MCF 10A (cell line): ENCODE results near the gene LRP1B. TPM values are rescaled to one million over a fixed set of nuclear protein-coding genes. Genes with fewer than 3 reads are reported as not detected.

ENCODE experiments used
- BruUV-seq: library from RNA; stranded (reverse); fragments of 400-500 nt; replicated peaks from 2 replicates; lab custom pipeline; 2021; lab: Mats Ljungman, UMichigan
- CTCF ChIA-PET: fragments of 300-600 bp; sonication (Branson Sonifier 250); formaldehyde crosslinking; extraction: SDS; loops from one replicate; lab custom pipeline; 2021; ENCODE audit warnings: antibody characterized with exemption, inconsistent platforms; lab: Yijun Ruan, JAX
- POLR2A ChIA-PET: fragments of 300-600, 350-650 bp; sonication (Branson Sonifier 250); formaldehyde crosslinking; extraction: SDS; loops from one replicate; lab custom pipeline; 2020; ENCODE audit warnings: antibody characterized with exemption, inconsistent platforms; lab: Yijun Ruan, JAX
- DNase-seq: peaks from one replicate; pipeline ENCODE4 v3.0.0-alpha.2; 2018; ENCODE audit not compliant: unreplicated experiment
- H3K27ac Mint-ChIP-seq: one replicate; pipeline ENCODE4 v1.8.0; 2022; ENCODE audit warnings: mild to moderate bottlenecking, low read depth, mixed read lengths; ENCODE audit not compliant: unreplicated experiment
- H3K27me3 Mint-ChIP-seq: one replicate; pipeline ENCODE4 v1.8.0; 2022; ENCODE audit warnings: mixed read lengths; ENCODE audit not compliant: insufficient read depth, unreplicated experiment
- H3K36me3 Mint-ChIP-seq: one replicate; pipeline ENCODE4 v1.8.0; 2022; ENCODE audit warnings: mild to moderate bottlenecking, moderate library complexity, mixed read lengths; ENCODE audit not compliant: insufficient read depth, unreplicated experiment
- H3K4me1 Mint-ChIP-seq: one replicate; pipeline ENCODE4 v1.8.0; 2022; ENCODE audit warnings: mixed read lengths; ENCODE audit not compliant: insufficient read depth, unreplicated experiment
- H3K4me3 Mint-ChIP-seq: one replicate; pipeline ENCODE4 v1.8.0; 2022; ENCODE audit warnings: mild to moderate bottlenecking, moderate library complexity, mixed read lengths; ENCODE audit not compliant: unreplicated experiment
- H3K9me3 Mint-ChIP-seq: one replicate; pipeline ENCODE4 v1.8.0; 2022; ENCODE audit warnings: mixed read lengths; ENCODE audit not compliant: unreplicated experiment
- CTCF ChIP-seq: fragments of 200-600 bp; IDR thresholded peaks from one replicate; pipeline ENCODE4 v1.8.0; 2022; ENCODE audit warnings: antibody characterized with exemption, mild to moderate bottlenecking; ENCODE audit not compliant: unreplicated experiment
- intact Hi-C: fragments of 100-400 bp; cut with micrococcal nuclease; formaldehyde crosslinking; loops from 2 replicates; pipeline ENCODE4 v1.14.1; 2022
- total RNA-seq: library from RNA; stranded (reverse); gene quantifications from 2 replicates; pipeline ENCODE4 v1.2.3, GENCODE V29; 2022

LRP1B gene
- total RNA-seq, 1 experiment from 2014 or later, result not detected

- Mint-ChIP-seq H3K9me3 (peaks cover 9% of the 10 kb centered on the region), H3K4me1 (peaks cover 5% of the 10 kb centered on the region), H3K27me3 (peaks cover 41% of the 10 kb centered on the region), H3K27ac (no peak overlapping the region), H3K4me3 (no peak overlapping the region), H3K36me3 (no peaks in the 10 kb centered on the region)
- BruUV-seq, result no TSS peak
- CTCF ChIA-PET, result no interaction called here
- intact Hi-C loops, result no loop called here
- TF ChIP-seq CTCF, result no peak
- no peak for DNase-seq
- POLR2A ChIA-PET, result interaction anchor here (0.6 kb wide), 1 partner anchor 364 kb away, joined by 3 read pairs; no protein-coding TSS in a partner anchor
These were observed 748.9 kb downstream of the LRP1B start for GRCh38 chr2:141381946-141382345.

- no peak for TF ChIP-seq CTCF
- Mint-ChIP-seq H3K27me3 (peaks cover 28% of the 10 kb centered on the region), H3K27ac (no peak overlapping the region), H3K9me3 (peaks cover 9% of the 10 kb centered on the region), H3K36me3 (no peaks in the 10 kb centered on the region), H3K4me3 (no peak overlapping the region), H3K4me1 (peaks cover 5% of the 10 kb centered on the region)
- no peak for DNase-seq
- intact Hi-C loops, result no loop called here
- POLR2A ChIA-PET, result no interaction called here
- BruUV-seq, result no TSS peak
- CTCF ChIA-PET, result interaction anchor here (0.6 to 1.2 kb wide), 2 partner anchors 20 to 844 kb away, joined by 3 to 5 read pairs; no protein-coding TSS in a partner anchor
These were observed 750.5 kb downstream of the LRP1B start for GRCh38 chr2:141380008-141380979.

GRCh38 chr2:141364821-141365220 is 766.0 kb downstream of the LRP1B start:
- TF ChIP-seq CTCF, result no peak
- ChIA-PET CTCF (no interaction called here), POLR2A (no interaction called here)
- BruUV-seq, result no TSS peak
- Mint-ChIP-seq H3K4me3 (no peak overlapping the region), H3K36me3 (peaks cover 7% of the 10 kb centered on the region), H3K27me3 (peaks cover 33% of the 10 kb centered on the region), H3K27ac (no peak overlapping the region), H3K9me3 (no peaks in the 10 kb centered on the region), H3K4me1 (no peaks in the 10 kb centered on the region)
- intact Hi-C loops, result no loop called here
- DNase-seq, result no peak

GRCh38 chr2:141362311-141362710 is 768.5 kb downstream of the LRP1B start:
- peaks cover 38% of the 10 kb centered on the region for H3K27me3 Mint-ChIP-seq
- H3K4me1 Mint-ChIP-seq, result no peaks in the 10 kb centered on the region
- no peak overlapping the region for H3K27ac Mint-ChIP-seq
- ChIA-PET POLR2A (interaction anchor here (0.6 kb wide), 1 partner anchor 1410 kb away, joined by 3 read pairs; no protein-coding TSS in a partner anchor), CTCF (no interaction called here)
- DNase-seq, result no peak
- no TSS peak for BruUV-seq
- no peak for TF ChIP-seq CTCF
- H3K4me3 Mint-ChIP-seq, result no peak overlapping the region
- H3K36me3 Mint-ChIP-seq, result peaks cover 7% of the 10 kb centered on the region
- intact Hi-C loops, result no loop called here
- no peaks in the 10 kb centered on the region for H3K9me3 Mint-ChIP-seq
